ENCODE results near the gene GPR37L1. TPM values are rescaled to one million over a fixed set of nuclear protein-coding genes. Genes with fewer than 3 reads are reported as not detected.

Gene GPR37L1
- total and polyA plus RNA-seq, 2 of the 4 experiments (the other 2 are of a cell fraction) = 0.02 TPM; not detected in 1

GRCh38 chr1:202159534-202160371, 37.0 kb downstream of the GPR37L1 start:
- Histone ChIP-seq H2BK120ac (ENCODE audit: low read depth, low read length) (no peak overlapping the region), H3K9me3 (ENCODE audit: control insufficient read depth, insufficient read depth, low read length) (no peaks in the 10 kb centered on the region), H2BK20ac (ENCODE audit: low read depth, low read length) (no peak overlapping the region), H3K79me1 (ENCODE audit: low read depth in 1 of 2, low read length in 2 of 2) (no peaks in the 10 kb centered on the region), H2BK5ac (ENCODE audit: low read depth, low read length, poor library complexity, severe bottlenecking) (no peak overlapping the region), H3K9ac (ENCODE audit: low read depth, low read length) (no peak overlapping the region), H3K36me3 (ENCODE audit: control insufficient read depth, insufficient read depth, low read length) (no peaks in the 10 kb centered on the region), H3K23ac (ENCODE audit: low read depth, low read length) (no peak overlapping the region), H2AFZ (replicated peaks; ENCODE audit: low read length, poor library complexity) (no peak overlapping the region), H3K9me1 (ENCODE audit: insufficient read depth, low read length) (no peaks in the 10 kb centered on the region), H2AK5ac (ENCODE audit: low read depth, low read length) (no peak overlapping the region), H4K91ac (ENCODE audit: insufficient read depth, low read depth, low read length) (no peak overlapping the region), H4K8ac (ENCODE audit: low read depth in 2 of 2, low read length in 2 of 2) (no peak overlapping the region), H3K56ac (ENCODE audit: extremely low read depth, insufficient read depth, low read length) (no peak overlapping the region), H2BK15ac (ENCODE audit: low read depth, low read length) (no peak overlapping the region), H3K14ac (replicated peaks; ENCODE audit: low read depth, low read length) (no peak overlapping the region), H3K27me3 (ENCODE audit: control insufficient read depth, insufficient read depth, low read length) (peaks cover 31% of the 10 kb centered on the region; the same call in 1 of the 2 replicates), H3K4me2 (ENCODE audit: low read depth, low read length) (no peak overlapping the region), H3K4ac (ENCODE audit: low read depth, low read length) (no peak overlapping the region), H2AK9ac (replicated peaks; ENCODE audit: low read depth, low read length, poor library complexity) (no peak overlapping the region), H3K4me3 (ENCODE audit: insufficient read depth, low read depth, low read length) (no peak overlapping the region), H3K4me1 (ENCODE audit: control insufficient read depth, insufficient read depth, low read length) (no peaks in the 10 kb centered on the region), H3K27ac (ENCODE audit: insufficient read depth, low read length) (no peak overlapping the region), H4K20me1 (ENCODE audit: insufficient read depth, low read length) (no peaks in the 10 kb centered on the region), H4K5ac (ENCODE audit: low read depth, low read length) (no peak overlapping the region), H3K18ac (ENCODE audit: low read depth, low read length) (no peak overlapping the region)
- 88% methylated on average over 2 of the region's 16 CpGs; no CpG with 5 or more reads in 1 of the 2 experiments for WGBS, 2 experiments (ENCODE audit: extremely low coverage in 2 of 2, insufficient read length in 1 of 2)
- in situ Hi-C loops (cut with MboI; ENCODE audit: low sequenced_read_pairs) = no loop called here
- no TSS peak for BruUV-seq (replicated peaks)
- CTCF ChIA-PET = interaction anchor here (0.6 kb wide), 2 partner anchors 67 to 1562 kb away, joined by 3 read pairs; no protein-coding TSS in a partner anchor
- POLR2A ChIA-PET (ENCODE audit: unreplicated experiment) = no interaction called here
- no peak for DNase-seq
- intact Hi-C loops (cut with micrococcal nuclease) = loop anchor here (10.0 kb wide), 1 partner anchor 885 kb away; no protein-coding TSS in a partner anchor
- ATAC-seq (ENCODE audit: low read depth) = no peak
- dilution Hi-C loops (cut with HindIII; ENCODE audit: low sequenced_read_pairs, unreplicated experiment) = no loop called here
- TF ChIP-seq POLR2A (IDR thresholded peaks at IDR 0.05; ENCODE audit: low read depth, low read length) (no peak), CEBPB (IDR thresholded peaks at IDR 0.05; ENCODE audit: low read depth, low read length) (no peak), RAD21 (IDR thresholded peaks at IDR 0.05; ENCODE audit: low read length) (no peak), MAZ (IDR thresholded peaks at IDR 0.05; ENCODE audit: borderline replicate concordance, low read depth, low read length) (no peak), USF2 (IDR thresholded peaks at IDR 0.05; ENCODE audit: low read depth, low read length) (no peak), MXI1 (IDR thresholded peaks at IDR 0.05; ENCODE audit: borderline replicate concordance, low read depth, low read length) (no peak), CHD1 (IDR thresholded peaks at IDR 0.05; ENCODE audit: low read depth, low read length) (no peak), NFE2L2 (IDR thresholded peaks at IDR 0.05; ENCODE audit: low read depth, low read length) (no peak), FOS (IDR thresholded peaks at IDR 0.05; ENCODE audit: low read depth, low read length) (no peak), BHLHE40 (IDR thresholded peaks at IDR 0.05; ENCODE audit: low read depth, low read length) (no peak), ELK1 (IDR thresholded peaks at IDR 0.05; ENCODE audit: borderline replicate concordance, low read depth, low read length) (no peak), MAFK (IDR thresholded peaks at IDR 0.05; ENCODE audit: low read depth, low read length) (no peak), RCOR1 (IDR thresholded peaks at IDR 0.05; ENCODE audit: insufficient replicate concordance, low read length) (no peak), CTCF (conservative IDR thresholded peaks at IDR 0.05; ENCODE audit: low read depth, low read length) (no peak), SMC3 (IDR thresholded peaks at IDR 0.05; ENCODE audit: low read depth, low read length) (no peak)

Measured in IMR-90 (cell line).